GM10847 (cell line): ENCODE measurements around the gene MAPKAPK2.

Experiments
- POLR2A ChIP-seq: IDR thresholded peaks from 2 replicates; pipeline ENCODE4 v1.6.1; 2011; ENCODE audit not compliant: insufficient read length; ENCODE audit errors: extremely low read depth

MAPKAPK2 gene

GRCh38 chr1:206778031-206778430 is 93.3 kb downstream of the MAPKAPK2 start:
- TF ChIP-seq POLR2A: no peak

- TF ChIP-seq POLR2A: no peak
Measured at GRCh38 chr1:206779638-206780037, 94.9 kb downstream of the MAPKAPK2 start.

- TF ChIP-seq POLR2A: no peak
Measured at GRCh38 chr1:206782448-206782847, 97.7 kb downstream of the MAPKAPK2 start.

GRCh38 chr1:206783506-206783905 is 98.8 kb downstream of the MAPKAPK2 start:
- TF ChIP-seq POLR2A: no peak
